Measurements from ENCODE around the gene SFMBT2. TPM values are rescaled to one million over a fixed set of nuclear protein-coding genes. Genes with fewer than 3 reads are reported as not detected.

The SFMBT2 gene
- total and polyA plus RNA-seq, 2 of the 4 experiments (the other 2 are of a cell fraction): 0.70 to 1.3 TPM

DNA sequence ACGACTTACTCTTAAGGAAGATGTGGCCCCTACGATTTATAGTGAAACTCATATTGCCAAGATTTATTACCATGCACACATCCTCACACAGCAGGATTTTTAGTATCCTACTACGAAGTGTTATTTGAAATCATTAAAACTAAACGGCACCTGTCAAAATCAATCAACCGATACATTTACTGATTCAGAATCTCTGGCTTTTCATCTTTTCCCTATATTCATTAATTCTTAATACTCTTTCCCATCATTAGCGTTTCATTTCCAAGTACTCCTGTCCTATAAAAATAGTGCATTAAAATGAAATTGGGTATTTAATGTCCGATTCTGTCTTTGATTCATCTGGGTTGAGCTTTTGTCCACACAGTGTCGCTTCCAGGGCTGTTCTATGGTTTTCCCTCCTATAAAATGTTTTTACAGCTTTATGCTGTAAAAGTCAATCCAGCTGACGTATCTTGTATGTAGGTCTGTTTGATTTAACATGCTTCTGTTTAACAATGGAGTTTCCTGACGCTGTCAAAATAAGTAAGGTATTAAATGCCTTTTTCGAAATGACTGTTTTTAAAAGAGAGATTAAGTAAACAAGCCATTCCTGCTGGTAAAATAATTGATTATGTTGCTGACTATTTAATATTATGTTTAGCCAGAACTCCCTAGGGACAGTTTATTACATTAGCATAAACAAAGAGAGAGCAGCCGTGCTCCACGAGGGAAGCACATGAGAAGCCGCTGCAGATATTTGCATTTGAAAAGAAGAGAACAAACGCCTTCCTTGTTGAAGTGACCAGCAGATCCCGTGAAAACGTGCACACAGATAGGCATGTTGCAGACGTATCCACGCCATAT lies 22.3 kb upstream of the SFMBT2 start:
- WGBS, 2 experiments (ENCODE audit: extremely low coverage in 2 of 2, insufficient read length in 1 of 2): 100% methylated on average over 2 of the region's 19 CpGs; no CpG with 5 or more reads in 1 of the 2 experiments

More for the DNA sequence above, 22.3 kb upstream of the SFMBT2 start:
- Histone ChIP-seq H2BK120ac (ENCODE audit: low read depth, low read length) (no peak overlapping the region), H2BK5ac (ENCODE audit: low read depth, low read length, poor library complexity, severe bottlenecking) (no peak overlapping the region), H3K4ac (ENCODE audit: low read depth, low read length) (no peak overlapping the region), H2BK20ac (ENCODE audit: low read depth, low read length) (no peak overlapping the region), H2AFZ (replicated peaks; ENCODE audit: low read length, poor library complexity) (no peak overlapping the region), H2AK5ac (ENCODE audit: low read depth, low read length) (no peak overlapping the region), H3K9ac (ENCODE audit: low read depth, low read length) (no peak overlapping the region), H3K56ac (ENCODE audit: extremely low read depth, insufficient read depth, low read length) (no peak overlapping the region), H4K8ac (ENCODE audit: low read depth in 2 of 2, low read length in 2 of 2) (no peak overlapping the region), H3K4me2 (ENCODE audit: low read depth, low read length) (no peak overlapping the region), H3K4me3 (ENCODE audit: insufficient read depth, low read depth, low read length) (no peak overlapping the region), H4K20me1 (ENCODE audit: insufficient read depth, low read length) (no peaks in the 10 kb centered on the region), H3K27ac (ENCODE audit: insufficient read depth, low read length) (no peak overlapping the region), H3K23ac (ENCODE audit: low read depth, low read length) (no peak overlapping the region), H4K5ac (ENCODE audit: low read depth, low read length) (no peak overlapping the region), H3K27me3 (ENCODE audit: control insufficient read depth, insufficient read depth, low read length) (no peaks in the 10 kb centered on the region), H3K36me3 (ENCODE audit: control insufficient read depth, insufficient read depth, low read length) (no peaks in the 10 kb centered on the region), H3K79me1 (ENCODE audit: low read depth in 1 of 2, low read length in 2 of 2) (no peaks in the 10 kb centered on the region), H3K18ac (ENCODE audit: low read depth, low read length) (no peak overlapping the region), H2AK9ac (replicated peaks; ENCODE audit: low read depth, low read length, poor library complexity) (no peak overlapping the region), H3K14ac (replicated peaks; ENCODE audit: low read depth, low read length) (no peak overlapping the region), H3K9me1 (ENCODE audit: insufficient read depth, low read length) (no peaks in the 10 kb centered on the region), H4K91ac (ENCODE audit: insufficient read depth, low read depth, low read length) (no peak overlapping the region), H2BK15ac (ENCODE audit: low read depth, low read length) (no peak overlapping the region), H3K9me3 (ENCODE audit: control insufficient read depth, insufficient read depth, low read length) (no peaks in the 10 kb centered on the region), H3K4me1 (ENCODE audit: control insufficient read depth, insufficient read depth, low read length) (no peaks in the 10 kb centered on the region)
- ATAC-seq (ENCODE audit: low read depth) (no peak), DNase-seq (no peak)
- dilution Hi-C loops (cut with HindIII; ENCODE audit: low sequenced_read_pairs, unreplicated experiment) (no loop called here), intact Hi-C loops (cut with micrococcal nuclease) (no loop called here), in situ Hi-C loops (cut with MboI; ENCODE audit: low sequenced_read_pairs) (no loop called here)
- ChIA-PET POLR2A (ENCODE audit: unreplicated experiment) (no interaction called here), CTCF (no interaction called here)
- BruUV-seq (replicated peaks): no TSS peak
- TF ChIP-seq RFX5 (IDR thresholded peaks at IDR 0.05; ENCODE audit: low read depth, low read length) (no peak), CHD1 (IDR thresholded peaks at IDR 0.05; ENCODE audit: low read depth, low read length) (no peak), MAZ (IDR thresholded peaks at IDR 0.05; ENCODE audit: borderline replicate concordance, low read depth, low read length) (no peak)

All from IMR-90 (cell line).